ENCODE results near the gene DNAL4. TPM values are rescaled to one million over a fixed set of nuclear protein-coding genes. Genes with fewer than 3 reads are reported as not detected.
A peak's percentile ranks its signal among the peaks of the same experiment; 100 is the strongest.

The DNAL4 gene
- total and polyA plus RNA-seq, 2 experiments from 2014 or later = 39.7 to 42.3 TPM

DNA sequence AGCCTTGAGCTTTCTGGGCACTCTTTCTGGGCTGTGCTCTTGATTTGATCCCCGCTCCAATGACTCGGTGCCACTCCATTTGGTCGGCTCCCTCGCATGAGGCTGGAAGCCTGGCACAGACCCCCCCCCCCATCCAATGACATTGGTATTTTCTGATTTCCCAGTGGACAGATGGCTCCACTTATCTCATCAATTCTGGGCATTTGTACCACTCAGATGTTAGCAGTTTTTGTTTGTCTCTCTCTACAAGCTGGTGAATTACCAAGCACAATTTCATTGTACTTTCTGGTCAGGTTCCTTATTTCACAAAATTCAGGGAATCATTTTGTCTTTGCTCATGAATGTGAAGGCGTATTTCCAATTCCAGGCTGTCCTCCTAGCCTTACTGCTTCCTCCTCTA lies 9.1 kb downstream of the DNAL4 start:
- no peaks in the 10 kb centered on the region for H3K36me3 ChIP-seq
- H3K9me3 ChIP-seq (ENCODE audit: low read depth) = no peaks in the 10 kb centered on the region
- H3K27ac ChIP-seq = peak overlapping the region; percentile 95
- TF ChIP-seq, protein P1, sequence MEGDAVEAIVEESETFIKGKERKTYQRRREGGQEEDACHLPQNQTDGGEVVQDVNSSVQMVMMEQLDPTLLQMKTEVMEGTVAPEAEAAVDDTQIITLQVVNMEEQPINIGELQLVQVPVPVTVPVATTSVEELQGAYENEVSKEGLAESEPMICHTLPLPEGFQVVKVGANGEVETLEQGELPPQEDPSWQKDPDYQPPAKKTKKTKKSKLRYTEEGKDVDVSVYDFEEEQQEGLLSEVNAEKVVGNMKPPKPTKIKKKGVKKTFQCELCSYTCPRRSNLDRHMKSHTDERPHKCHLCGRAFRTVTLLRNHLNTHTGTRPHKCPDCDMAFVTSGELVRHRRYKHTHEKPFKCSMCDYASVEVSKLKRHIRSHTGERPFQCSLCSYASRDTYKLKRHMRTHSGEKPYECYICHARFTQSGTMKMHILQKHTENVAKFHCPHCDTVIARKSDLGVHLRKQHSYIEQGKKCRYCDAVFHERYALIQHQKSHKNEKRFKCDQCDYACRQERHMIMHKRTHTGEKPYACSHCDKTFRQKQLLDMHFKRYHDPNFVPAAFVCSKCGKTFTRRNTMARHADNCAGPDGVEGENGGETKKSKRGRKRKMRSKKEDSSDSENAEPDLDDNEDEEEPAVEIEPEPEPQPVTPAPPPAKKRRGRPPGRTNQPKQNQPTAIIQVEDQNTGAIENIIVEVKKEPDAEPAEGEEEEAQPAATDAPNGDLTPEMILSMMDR (IDR thresholded peaks at IDR 0.05; ENCODE audit: low read depth, low read length) = no peak
- DNase-seq (ENCODE audit: low read depth in 1 of 2, low spot score in 1 of 2) = no peak
- H3K4me3 ChIP-seq = no peak overlapping the region
- peaks cover 75% of the 10 kb centered on the region for H3K4me1 ChIP-seq (ENCODE audit: low read depth)
- H3K27me3 ChIP-seq = no peaks in the 10 kb centered on the region

DNA sequence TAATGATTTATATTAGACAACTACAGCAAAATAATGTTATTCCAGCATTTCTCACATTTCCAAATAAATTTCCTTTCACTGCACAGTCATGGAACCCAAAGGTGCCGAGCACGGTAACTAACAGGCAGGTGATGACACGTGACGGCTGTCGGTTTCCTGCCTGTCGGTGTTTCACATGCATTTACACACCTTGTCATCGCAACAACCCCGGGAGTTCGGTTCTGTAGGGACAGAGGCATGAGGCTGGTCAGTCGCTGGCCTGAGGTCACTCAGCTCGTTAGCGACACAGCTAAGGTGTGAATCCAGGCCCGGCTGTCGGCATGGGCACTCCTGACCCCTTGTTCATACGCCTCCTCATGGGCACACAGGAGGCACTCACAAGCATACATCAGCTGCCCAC lies 9.9 kb downstream of the DNAL4 start:
- H3K9me3 ChIP-seq (ENCODE audit: low read depth) = no peaks in the 10 kb centered on the region
- H3K36me3 ChIP-seq = no peaks in the 10 kb centered on the region
- DNase-seq (ENCODE audit: low read depth in 1 of 2, low spot score in 1 of 2) = no peak
- H3K4me3 ChIP-seq = no peak overlapping the region
- no peak overlapping the region for H3K27ac ChIP-seq
- no peaks in the 10 kb centered on the region for H3K27me3 ChIP-seq
- H3K4me1 ChIP-seq (ENCODE audit: low read depth) = peaks cover 73% of the 10 kb centered on the region
- TF ChIP-seq, protein P1 (IDR thresholded peaks at IDR 0.05; ENCODE audit: low read depth, low read length) = no peak

DNA sequence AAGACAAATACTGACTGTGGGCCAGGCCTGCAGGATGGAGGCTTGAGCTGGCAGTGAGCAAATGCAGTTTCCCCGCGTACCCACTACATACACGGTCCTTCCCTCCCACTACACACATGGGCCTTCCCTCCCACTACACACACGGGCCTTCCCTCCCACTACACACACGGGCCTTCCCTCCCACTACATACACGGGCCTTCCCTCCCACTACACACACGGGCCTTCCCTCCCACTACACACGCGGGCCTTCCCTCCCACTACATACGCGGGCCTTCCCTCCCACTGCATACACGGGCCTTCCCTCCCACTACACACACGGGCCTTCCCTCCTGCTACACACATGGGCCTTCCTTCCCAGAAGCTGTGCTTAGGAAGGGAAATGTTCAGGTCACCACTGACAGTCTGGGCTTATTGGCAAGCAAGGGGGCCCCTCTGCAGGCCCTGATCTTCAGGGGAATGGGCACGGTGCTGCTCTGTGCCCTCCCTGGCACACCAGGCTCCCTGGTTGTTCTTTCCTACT lies 10.8 kb downstream of the DNAL4 start:
- TF ChIP-seq, protein P1 (IDR thresholded peaks at IDR 0.05; ENCODE audit: low read depth, low read length) = no peak
- H3K4me1 ChIP-seq (ENCODE audit: low read depth) = peaks cover 64% of the 10 kb centered on the region
- H3K4me3 ChIP-seq = no peak overlapping the region
- DNase-seq (ENCODE audit: low read depth in 1 of 2, low spot score in 1 of 2) = no peak
- H3K36me3 ChIP-seq = no peaks in the 10 kb centered on the region
- peak overlapping the region; percentile 72 for H3K27ac ChIP-seq
- H3K9me3 ChIP-seq (ENCODE audit: low read depth) = no peaks in the 10 kb centered on the region
- H3K27me3 ChIP-seq = no peaks in the 10 kb centered on the region

DNA sequence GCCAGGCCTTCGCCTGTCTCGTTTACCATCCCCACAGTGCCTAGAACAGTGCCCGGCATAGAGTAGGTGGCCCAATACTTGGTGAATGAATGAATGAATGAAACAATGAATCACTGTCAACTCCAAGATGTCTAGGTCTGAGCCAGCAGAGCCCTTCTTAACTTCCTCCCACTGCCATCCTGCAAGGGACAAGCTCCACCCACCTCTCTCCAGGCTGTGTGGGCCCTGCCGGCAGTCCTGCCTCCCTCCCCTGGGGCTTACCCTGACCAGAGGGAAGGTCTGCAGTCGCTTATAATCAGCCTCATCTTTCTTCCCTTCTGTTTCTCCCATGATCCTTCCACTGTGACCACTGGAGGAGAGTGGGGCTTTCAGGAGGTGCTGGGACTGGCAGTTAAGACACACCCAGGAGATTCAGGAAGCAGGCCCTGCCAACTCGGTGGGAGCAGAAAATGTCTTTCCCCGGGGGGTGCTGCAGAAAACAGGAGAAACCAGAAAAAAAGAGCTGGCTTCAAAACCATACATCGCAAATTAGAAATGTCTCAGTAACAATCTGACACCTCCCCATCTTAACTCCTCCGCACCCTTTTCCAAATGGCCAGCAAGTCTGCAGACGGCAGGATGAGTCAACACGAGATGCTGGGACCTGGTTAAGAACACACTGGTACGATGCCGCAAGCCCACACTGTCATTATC lies 11.4 kb downstream of the DNAL4 start:
- Histone ChIP-seq H3K36me3 (no peaks in the 10 kb centered on the region), H3K4me3 (no peak overlapping the region), H3K27ac (peak overlapping the region; percentile 72), H3K9me3 (ENCODE audit: low read depth) (no peaks in the 10 kb centered on the region), H3K27me3 (no peaks in the 10 kb centered on the region), H3K4me1 (ENCODE audit: low read depth) (peaks cover 58% of the 10 kb centered on the region)
- peak; percentile 61 to 85 for DNase-seq (ENCODE audit: low read depth in 1 of 2, low spot score in 1 of 2)
- TF ChIP-seq, protein P1 (IDR thresholded peaks at IDR 0.05; ENCODE audit: low read depth, low read length) = no peak

DNA sequence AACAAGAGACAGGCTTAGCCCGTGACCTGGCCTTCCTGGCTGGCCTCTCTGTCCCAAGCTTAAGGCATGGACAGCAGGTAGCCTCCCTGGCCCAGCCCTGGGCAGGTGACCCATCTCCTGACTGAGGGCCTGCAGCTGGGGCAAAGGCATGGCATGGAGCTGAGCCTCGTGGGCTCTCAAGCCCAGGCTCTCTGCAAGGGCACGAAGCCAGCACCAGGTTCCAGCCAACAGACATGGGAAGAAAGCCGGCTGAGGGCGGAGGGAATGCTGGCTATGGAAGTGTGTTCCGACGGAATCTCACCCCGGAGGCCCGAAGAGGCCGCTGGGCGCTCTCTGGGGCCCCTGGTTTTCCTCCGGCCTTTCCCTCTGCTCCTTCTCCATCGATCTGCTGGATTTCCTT lies 12.9 kb downstream of the DNAL4 start:
- DNase-seq (ENCODE audit: low read depth in 1 of 2, low spot score in 1 of 2) = no peak
- no peaks in the 10 kb centered on the region for H3K9me3 ChIP-seq (ENCODE audit: low read depth)
- no peaks in the 10 kb centered on the region for H3K27me3 ChIP-seq
- H3K36me3 ChIP-seq = no peaks in the 10 kb centered on the region
- TF ChIP-seq, protein P1 (IDR thresholded peaks at IDR 0.05; ENCODE audit: low read depth, low read length) = no peak
- peaks cover 46% of the 10 kb centered on the region for H3K4me1 ChIP-seq (ENCODE audit: low read depth)
- H3K27ac ChIP-seq = peak overlapping the region; percentile 72
- H3K4me3 ChIP-seq = no peak overlapping the region
